CD14-positive monocyte (primary cell): ENCODE results near the gene SH3PXD2A. TPM values are rescaled to one million over a fixed set of nuclear protein-coding genes. Genes with fewer than 3 reads are reported as not detected.

Experiments used
- DNase-seq, 3 donors: peaks; one replicate each; pipeline ENCODE4 v3.0.0-alpha.2; 2011 to 2022
- H2AFZ ChIP-seq: 2 replicates; pipeline ENCODE4 v1.6.0; 2012; ENCODE audit warnings: mild to moderate bottlenecking, low read depth, low read length, inconsistent platforms; ENCODE audit not compliant: insufficient read depth, poor library complexity, severe bottlenecking
- H3K27ac ChIP-seq, 2 donors: 1 replicate in 1 of 2; 2 replicates in 1 of 2; pipeline ENCODE4 v1.5.1; 2012 to 2013; ENCODE audit warnings: low read length in 2 of 2, control low read depth in 1 of 2, inconsistent platforms in 1 of 2, low read depth in 1 of 2, mild to moderate bottlenecking in 1 of 2
- H3K27me3 ChIP-seq, 2 donors: one replicate each; pipeline versions ENCODE4 v1.6.0 to v1.6.1; 2011 to 2013; ENCODE audit warnings: low read length in 2 of 2; ENCODE audit not compliant: control insufficient read depth in 2 of 2, insufficient read depth in 2 of 2
- H3K36me3 ChIP-seq, 2 donors: replicated peaks in 1 of 2; 1 replicate in 1 of 2; 2 replicates in 1 of 2; pipeline versions ENCODE4 v1.5.1 to v1.6.1; 2012 to 2013; ENCODE audit warnings: low read length in 2 of 2, control low read depth in 1 of 2, inconsistent platforms in 1 of 2, mild to moderate bottlenecking in 1 of 2; ENCODE audit not compliant: insufficient read depth in 2 of 2, control insufficient read depth in 1 of 2
- H3K4me1 ChIP-seq, 2 donors: 1 replicate in 1 of 2; 2 replicates in 1 of 2; pipeline versions ENCODE4 v1.5.1 to v1.6.1; 2012 to 2013; ENCODE audit warnings: low read length in 2 of 2, control low read depth in 1 of 2, inconsistent platforms in 1 of 2, mild to moderate bottlenecking in 1 of 2, moderate library complexity in 1 of 2; ENCODE audit not compliant: insufficient read depth in 2 of 2, control insufficient read depth in 1 of 2
- H3K4me2 ChIP-seq: replicated peaks from 2 replicates; pipeline ENCODE3; 2012; ENCODE audit warnings: low read length, moderate library complexity, mild to moderate bottlenecking; ENCODE audit not compliant: poor library complexity, severe bottlenecking; ENCODE audit errors: extremely low read depth
- H3K4me3 ChIP-seq, 3 experiments: fragments of 200-600 bp in 1 of 3; sonication (generic) in 1 of 3; replicated peaks in 1 of 3; 1 replicate in 2 of 3; 2 replicates in 1 of 3; pipeline ENCODE4 v1.5.1; 2011 to 2013; ENCODE audit warnings: low read length in 3 of 3, mild to moderate bottlenecking in 3 of 3, control low read depth in 2 of 3, low read depth in 2 of 3, inconsistent platforms in 1 of 3, moderate library complexity in 1 of 3
- H3K79me2 ChIP-seq: 2 replicates; pipeline ENCODE4 v1.6.0; 2012; ENCODE audit warnings: mild to moderate bottlenecking, control low read depth, inconsistent platforms, low read length, moderate library complexity; ENCODE audit not compliant: insufficient read depth
- H3K9ac ChIP-seq: 2 replicates; pipeline ENCODE4 v1.6.0; 2017; ENCODE audit warnings: low read length, mild to moderate bottlenecking; ENCODE audit not compliant: insufficient read depth, poor library complexity, severe bottlenecking
- H3K9me3 ChIP-seq, 2 donors: replicated peaks in 1 of 2; 1 replicate in 1 of 2; 2 replicates in 1 of 2; pipeline versions ENCODE4 v1.5.1 to v1.6.1; 2012 to 2013; ENCODE audit warnings: low read length in 2 of 2, control low read depth in 1 of 2; ENCODE audit not compliant: control insufficient read depth in 1 of 2, insufficient read depth in 1 of 2
- H4K20me1 ChIP-seq: 2 replicates; pipeline ENCODE4 v1.6.0; 2012; ENCODE audit warnings: mild to moderate bottlenecking, low read length, control low read depth, moderate library complexity; ENCODE audit not compliant: insufficient read depth
- H3K27ac Mint-ChIP-seq, 7 donors: one replicate each; pipeline ENCODE4 v1.8.0; 2020; ENCODE audit warnings: mild to moderate bottlenecking in 7 of 7, mixed read lengths in 7 of 7, moderate library complexity in 6 of 7, inconsistent platforms in 2 of 7
- H3K27me3 Mint-ChIP-seq, 3 donors: one replicate each; pipeline ENCODE4 v1.8.0; 2021 to 2022; ENCODE audit warnings: low read depth in 3 of 3, mild to moderate bottlenecking in 3 of 3, mixed read lengths in 3 of 3, moderate library complexity in 3 of 3, inconsistent platforms in 1 of 3
- H3K36me3 Mint-ChIP-seq, 2 donors: one replicate each; pipeline ENCODE4 v1.8.0; 2020; ENCODE audit warnings: mixed read lengths in 2 of 2, inconsistent platforms in 1 of 2, mild to moderate bottlenecking in 1 of 2
- H3K4me1 Mint-ChIP-seq: one replicate; pipeline ENCODE4 v1.8.0; 2020; ENCODE audit warnings: mild to moderate bottlenecking, mixed read lengths
- H3K4me3 Mint-ChIP-seq, 2 donors: one replicate each; pipeline ENCODE4 v1.8.0; 2020; ENCODE audit warnings: mild to moderate bottlenecking in 2 of 2, mixed read lengths in 2 of 2, moderate library complexity in 1 of 2
- H3K9me3 Mint-ChIP-seq, 7 donors: one replicate each; pipeline ENCODE4 v1.8.0; 2020 to 2022; ENCODE audit warnings: mixed read lengths in 7 of 7, mild to moderate bottlenecking in 6 of 7, moderate library complexity in 6 of 7, inconsistent platforms in 2 of 7
- CTCF ChIP-seq: fragments of 200-600 bp; IDR thresholded peaks from one replicate; pipeline ENCODE4 v1.8.0; 2022; ENCODE audit warnings: antibody characterized with exemption, mild to moderate bottlenecking
- WGBS: methylation state at CpG from one replicate; pipeline ENCODE4 v1.1.5; 2013; ENCODE audit warnings: missing lambda C conversion rate; ENCODE audit not compliant: insufficient coverage; 5-methylcytosine and 5-hydroxymethylcytosine counted together
- intact Hi-C, 2 donors: fragments of 100-400 bp; cut with micrococcal nuclease; formaldehyde crosslinking; loops; one replicate each; pipeline versions ENCODE4 v1.15.0 to v1.15.1; 2023
- polyA plus RNA-seq, 3 donors: library from polyadenylated mRNA; depleted of rRNA in 1 of 3; unstranded in 2 of 3; stranded (reverse) in 1 of 3; fragments of 300-500 nt in 2 of 3; fragments of >200 nt in 1 of 3; fragmentation: Illumina TruSeq in 2 of 3; gene quantifications; 1 replicate in 2 of 3; 2 replicates in 1 of 3; pipeline ENCODE4 v1.2.3, GENCODE V29; 2012 to 2021

Gene SH3PXD2A
- polyA plus RNA-seq, 3 donors, result 0.01 to 0.76 (median 0.05) TPM

- no peak overlapping the region for H3K9ac ChIP-seq
- intact Hi-C loops, result no loop called here
- Mint-ChIP-seq H3K27ac (no peak overlapping the region), H3K4me1 (peaks cover 9% of the 10 kb centered on the region), H3K4me3 (no peak overlapping the region), H3K9me3 (no peaks in the 10 kb centered on the region), H3K36me3 (no peaks in the 10 kb centered on the region), H3K27me3 (peaks cover 2 to 6% (median 4%) of the 10 kb centered on the region in 3 donors)
- H3K4me3 ChIP-seq, result no peak overlapping the region
- no peak for DNase-seq
- no peak for TF ChIP-seq CTCF
- WGBS, result 100% methylated on average over 2 of the region's 8 CpGs
- H3K4me2 ChIP-seq, result no peak overlapping the region
- no peaks in the 10 kb centered on the region for H3K79me2 ChIP-seq
- H2AFZ ChIP-seq, result no peak overlapping the region
- no peak overlapping the region for H3K27ac ChIP-seq
- no peaks in the 10 kb centered on the region for H3K36me3 ChIP-seq
- no peaks in the 10 kb centered on the region for H3K9me3 ChIP-seq
- H3K4me1 ChIP-seq, result peaks cover 4 to 6% of the 10 kb centered on the region in 2 donors
- no peaks in the 10 kb centered on the region for H4K20me1 ChIP-seq
- H3K27me3 ChIP-seq, result no peaks in the 10 kb centered on the region
Measured at GRCh38 chr10:103791291-103791690, 64.1 kb downstream of the SH3PXD2A start.

GRCh38 chr10:103790580-103790979 is 64.8 kb downstream of the SH3PXD2A start:
- no peaks in the 10 kb centered on the region for H3K27me3 ChIP-seq
- no peak overlapping the region for H3K9ac ChIP-seq
- intact Hi-C loops, result no loop called here
- Mint-ChIP-seq H3K9me3 (no peaks in the 10 kb centered on the region), H3K4me1 (peaks cover 9% of the 10 kb centered on the region), H3K36me3 (no peaks in the 10 kb centered on the region), H3K27me3 (peaks cover 2 to 8% (median 6%) of the 10 kb centered on the region in 3 donors), H3K27ac (no peak overlapping the region), H3K4me3 (no peak overlapping the region)
- no peaks in the 10 kb centered on the region for H3K36me3 ChIP-seq
- no peak overlapping the region for H2AFZ ChIP-seq
- 97% methylated on average over 5 of the region's 5 CpGs for WGBS
- peaks cover 4 to 6% of the 10 kb centered on the region in 2 donors for H3K4me1 ChIP-seq
- H3K27ac ChIP-seq, result no peak overlapping the region
- no peaks in the 10 kb centered on the region for H4K20me1 ChIP-seq
- no peaks in the 10 kb centered on the region for H3K9me3 ChIP-seq
- H3K79me2 ChIP-seq, result no peaks in the 10 kb centered on the region
- H3K4me2 ChIP-seq, result no peak overlapping the region
- no peak for DNase-seq
- no peak for TF ChIP-seq CTCF
- H3K4me3 ChIP-seq, result no peak overlapping the region
